HUDEP-2 (cell line): ENCODE data around the gene DCC.

Experiments used
- DNase-seq, 76 experiments: peaks; one replicate each; lab custom pipeline; 2025; ENCODE audit not compliant: unreplicated experiment in 76 of 76; lab: John Stamatoyannopoulos, UW

Gene DCC

GRCh38 chr18:53283708-53284107 is 943.7 kb downstream of the DCC start:
- DNase-seq = no peak

GRCh38 chr18:53305461-53305860 is 965.5 kb downstream of the DCC start:
- no peak for DNase-seq

GRCh38 chr18:53319628-53320027 is 979.6 kb downstream of the DCC start:
- peak in 1 of 76 experiments; percentile 0 for DNase-seq

- DNase-seq = no peak
Observed at GRCh38 chr18:53322163-53322562, 982.2 kb downstream of the DCC start.

- DNase-seq = no peak
Observed at GRCh38 chr18:53324353-53324752, 984.4 kb downstream of the DCC start.

GRCh38 chr18:53360501-53361443 is 1020.8 kb downstream of the DCC start:
- DNase-seq = no peak

- DNase-seq = no peak
Observed at GRCh38 chr18:53375621-53376020, 1035.6 kb downstream of the DCC start.

GRCh38 chr18:53380063-53380639 is 1040.2 kb downstream of the DCC start:
- DNase-seq = peak in 2 of 76 experiments; percentile 4 to 21

GRCh38 chr18:53382870-53383269 is 1042.9 kb downstream of the DCC start:
- no peak for DNase-seq

- no peak for DNase-seq
Observed at GRCh38 chr18:53385889-53386288, 1045.9 kb downstream of the DCC start.

- no peak for DNase-seq
Observed at GRCh38 chr18:53387581-53387980, 1047.6 kb downstream of the DCC start.

GRCh38 chr18:53402670-53403069 is 1062.7 kb downstream of the DCC start:
- no peak for DNase-seq

GRCh38 chr18:53408271-53408670 is 1068.3 kb downstream of the DCC start:
- no peak for DNase-seq

GRCh38 chr18:53411511-53411910 is 1071.5 kb downstream of the DCC start:
- DNase-seq = no peak

- no peak for DNase-seq
Observed at GRCh38 chr18:53417003-53417402, 1077.0 kb downstream of the DCC start.

- DNase-seq = no peak
Observed at GRCh38 chr18:53421869-53422268, 1081.9 kb downstream of the DCC start.

GRCh38 chr18:53422896-53423295 is 1082.9 kb downstream of the DCC start:
- DNase-seq = no peak

GRCh38 chr18:53426666-53427184 is 1086.7 kb downstream of the DCC start:
- DNase-seq = no peak

- DNase-seq = no peak
Observed at GRCh38 chr18:53441761-53442414, 1101.9 kb downstream of the DCC start.

- no peak for DNase-seq
Observed at GRCh38 chr18:53442415-53442783, 1102.4 kb downstream of the DCC start.

GRCh38 chr18:53443336-53443735 is 1103.3 kb downstream of the DCC start:
- no peak for DNase-seq
